NCI-H2107 (cell line): ENCODE results near the gene HOXC5.

ENCODE experiments used
- DNase-seq: peaks from one replicate; lab custom pipeline; 2025; lab: John Stamatoyannopoulos, UW

Gene HOXC5

GRCh38 chr12:54032627-54033100 lies at the start of gene HOXC5:
Gene HOXC5 (plus strand): TSS chr12:54033050. CDS start chr12:54033123, 73 bp downstream.
- DNase-seq = peak; percentile 53

- DNase-seq = no peak
Measured at GRCh38 chr12:53983568-53983949, 49.3 kb upstream of the HOXC5 start.

- DNase-seq = no peak
Measured at GRCh38 chr12:53983950-53984572, 48.8 kb upstream of the HOXC5 start.

- DNase-seq = peak; percentile 61
Measured at GRCh38 chr12:53984901-53985691, 47.8 kb upstream of the HOXC5 start, which contains the start of gene HOXC10. Gene HOXC10 (plus strand): TSS chr12:53985146. CDS start chr12:53985260, 114 bp downstream.

- DNase-seq = no peak
Measured at GRCh38 chr12:53985692-53985993, 47.2 kb upstream of the HOXC5 start.

- DNase-seq = no peak
Measured at GRCh38 chr12:53985994-53986685, 46.7 kb upstream of the HOXC5 start.

GRCh38 chr12:53986686-53987483 lies 46.0 kb upstream of the HOXC5 start:
- no peak for DNase-seq

GRCh38 chr12:53987787-53988230 lies 45.0 kb upstream of the HOXC5 start:
- no peak for DNase-seq

GRCh38 chr12:53988541-53989226 lies 44.2 kb upstream of the HOXC5 start:
- DNase-seq = no peak

GRCh38 chr12:53989227-53990113 lies 43.4 kb upstream of the HOXC5 start:
- DNase-seq = no peak

GRCh38 chr12:53990311-53991076 lies 42.4 kb upstream of the HOXC5 start:
- DNase-seq = no peak

GRCh38 chr12:53991077-53991460 lies 41.8 kb upstream of the HOXC5 start:
- no peak for DNase-seq

- no peak for DNase-seq
Measured at GRCh38 chr12:53992377-53992889, 40.4 kb upstream of the HOXC5 start.

GRCh38 chr12:53993162-53994008 lies 39.5 kb upstream of the HOXC5 start:
- DNase-seq = no peak

- DNase-seq = no peak
Measured at GRCh38 chr12:53994009-53994263, 38.9 kb upstream of the HOXC5 start.

GRCh38 chr12:53994264-53995001 lies 38.4 kb upstream of the HOXC5 start:
- no peak for DNase-seq

GRCh38 chr12:53995002-53995377 lies 37.9 kb upstream of the HOXC5 start:
- DNase-seq = no peak
